HepG2 (cell line): Measurements from ENCODE around the gene CLCN2. TPM values are rescaled to one million over a fixed set of nuclear protein-coding genes. Genes with fewer than 3 reads are reported as not detected.
A peak's percentile ranks its signal among the peaks of the same experiment; 100 is the strongest.

ENCODE experiments used
- CENPX ChIP-seq: sonication (generic); formaldehyde crosslinking; IDR thresholded peaks from 2 replicates; pipeline ENCODE4 v1.9.0; 2021; ENCODE audit warnings: mild to moderate bottlenecking, missing genetic modification reagents, moderate library complexity
- FLYWCH1 ChIP-seq: sonication (generic); formaldehyde crosslinking; IDR thresholded peaks from 2 replicates; pipeline ENCODE4 v1.8.1; 2023; ENCODE audit warnings: mild to moderate bottlenecking, missing genetic modification reagents
- FOXP1 ChIP-seq, 2 experiments: fragments of 450-650 bp in 1 of 2; IDR thresholded peaks; 2 replicates each; pipeline ENCODE4 v1.6.1; 2017 to 2018; ENCODE audit warnings: antibody characterized with exemption in 1 of 2
- GATAD2A ChIP-seq: IDR thresholded peaks from 2 replicates; pipeline ENCODE4 v1.6.1; 2016
- HNRNPK ChIP-seq: fragments of 200-400 bp; formaldehyde crosslinking; IDR thresholded peaks from 2 replicates; pipeline ENCODE4 v1.6.1; 2018; ENCODE audit warnings: low read length, low read depth, moderate library complexity, mild to moderate bottlenecking; ENCODE audit not compliant: poor library complexity, severe bottlenecking
- JDP2 ChIP-seq: sonication (generic); formaldehyde crosslinking; IDR thresholded peaks from 2 replicates; pipeline ENCODE4 v1.8.1; 2022; ENCODE audit warnings: missing genetic modification reagents, borderline replicate concordance
- KLF13 ChIP-seq: sonication (generic); formaldehyde crosslinking; IDR thresholded peaks from 2 replicates; pipeline ENCODE4 v1.4.0; 2020; ENCODE audit warnings: mild to moderate bottlenecking, missing genetic modification reagents
- KMT2A ChIP-seq: sonication (generic); formaldehyde crosslinking; IDR thresholded peaks from 2 replicates; pipeline ENCODE4 v1.4.0; 2020; ENCODE audit warnings: missing genetic modification reagents
- MEF2D ChIP-seq: sonication (generic); formaldehyde crosslinking; IDR thresholded peaks from 2 replicates; pipeline ENCODE4 v1.5.1; 2020; ENCODE audit warnings: mild to moderate bottlenecking, missing genetic modification reagents
- NR2F6 ChIP-seq, 2 experiments: IDR thresholded peaks; 2 replicates each; pipeline ENCODE4 v1.6.1; 2016; ENCODE audit warnings: antibody characterized with exemption in 1 of 2, mild to moderate bottlenecking in 1 of 2
- PRPF4 ChIP-seq: fragments of 200-400 bp; formaldehyde crosslinking; IDR thresholded peaks from 2 replicates; pipeline ENCODE4 v1.6.1; 2016; ENCODE audit warnings: low read length, low read depth; ENCODE audit not compliant: poor library complexity, severe bottlenecking
- RBM39 ChIP-seq: fragments of 200-400 bp; formaldehyde crosslinking; IDR thresholded peaks from one replicate; pipeline ENCODE4 v1.6.1; 2018; ENCODE audit warnings: antibody characterized with exemption, mild to moderate bottlenecking, low read depth, low read length; ENCODE audit not compliant: poor library complexity, severe bottlenecking
- RFXAP ChIP-seq: sonication (generic); formaldehyde crosslinking; IDR thresholded peaks from 2 replicates; pipeline ENCODE4 v1.4.0; 2020; ENCODE audit warnings: missing genetic modification reagents, borderline replicate concordance
- SRY ChIP-seq: sonication (generic); formaldehyde crosslinking; IDR thresholded peaks from 2 replicates; pipeline ENCODE4 v1.8.0; 2022; ENCODE audit warnings: mild to moderate bottlenecking, missing genetic modification reagents
- TBL1XR1 ChIP-seq: fragments of 150-350 bp; IDR thresholded peaks from 2 replicates; pipeline ENCODE4 v1.6.1; 2014; ENCODE audit warnings: borderline replicate concordance, low read length; ENCODE audit not compliant: partially characterized antibody
- ZBTB20 ChIP-seq: sonication (generic); formaldehyde crosslinking; IDR thresholded peaks from 2 replicates; pipeline ENCODE4 v1.8.1; 2023; ENCODE audit warnings: missing genetic modification reagents, low read depth, mild to moderate bottlenecking, borderline replicate concordance
- ZFP36 ChIP-seq: fragments of 150-350 bp; IDR thresholded peaks from 2 replicates; pipeline ENCODE4 v1.6.1; 2018; ENCODE audit warnings: borderline replicate concordance, low read length, low read depth; ENCODE audit not compliant: partially characterized antibody
- ZMYM4 ChIP-seq: sonication (generic); formaldehyde crosslinking; IDR thresholded peaks from 2 replicates; pipeline ENCODE4 v1.8.1; 2023; ENCODE audit warnings: mild to moderate bottlenecking, missing genetic modification reagents
- ZNF235 ChIP-seq: sonication (generic); formaldehyde crosslinking; IDR thresholded peaks from 2 replicates; pipeline ENCODE4 v1.8.1; 2023; ENCODE audit warnings: mild to moderate bottlenecking, missing genetic modification reagents, borderline replicate concordance
- ZNF484 ChIP-seq: sonication (generic); formaldehyde crosslinking; IDR thresholded peaks from 2 replicates; pipeline ENCODE4 v1.5.1; 2020; ENCODE audit warnings: mild to moderate bottlenecking, low read depth, missing genetic modification reagents, borderline replicate concordance
- ZNF510 ChIP-seq: sonication (generic); formaldehyde crosslinking; IDR thresholded peaks from 2 replicates; pipeline ENCODE4 v1.4.0; 2020; ENCODE audit warnings: low read depth, mild to moderate bottlenecking, missing genetic modification reagents
- ZNF644 ChIP-seq: IDR thresholded peaks from 2 replicates; pipeline ENCODE4 v1.6.1; 2016; ENCODE audit warnings: low read depth
- ZNF768 ChIP-seq: sonication (generic); formaldehyde crosslinking; IDR thresholded peaks from 2 replicates; pipeline ENCODE4 v1.4.0; 2020; ENCODE audit warnings: missing genetic modification reagents
- ZNF780A ChIP-seq: sonication (generic); formaldehyde crosslinking; IDR thresholded peaks from 2 replicates; pipeline ENCODE4 v1.8.0; 2022; ENCODE audit warnings: mild to moderate bottlenecking, missing genetic modification reagents, moderate library complexity
- ZSCAN20 ChIP-seq: sonication (generic); formaldehyde crosslinking; IDR thresholded peaks from 2 replicates; pipeline ENCODE4 v1.4.0; 2020; ENCODE audit warnings: missing genetic modification reagents, mild to moderate bottlenecking, borderline replicate concordance
- polyA plus RNA-seq, 8 experiments: library from polyadenylated mRNA; depleted of rRNA in 3 of 8; stranded (reverse) in 7 of 8; unstranded in 1 of 8; fragments of >200 nt; fragmentation: Illumina TruSeq in 4 of 8; extraction: Trizol in 4 of 8; gene quantifications; 2 replicates each; pipeline versions ENCODE4 v1.2.1 to v1.2.3, GENCODE V29; 2011 to 2016; ENCODE audit warnings: low read depth in 4 of 8, missing spikeins in 1 of 8, mixed read lengths in 1 of 8; ENCODE audit not compliant: insufficient read depth in 1 of 8
- total RNA-seq, 5 experiments: library from RNA; depleted of rRNA; stranded (reverse); fragments of >200 nt; fragmentation: Illumina TruSeq; extraction: Trizol; gene quantifications; 2 replicates each; pipeline ENCODE4 v1.2.3, GENCODE V29; 2016; ENCODE audit warnings: low read depth in 1 of 5
- TF ChIP-seq, protein P1 (sequence below): sonication (generic); formaldehyde crosslinking; IDR thresholded peaks from 2 replicates; pipeline ENCODE4 v1.4.0; 2020; ENCODE audit warnings: mild to moderate bottlenecking, missing genetic modification reagents
- TF ChIP-seq, protein P2 (sequence below): sonication (generic); formaldehyde crosslinking; IDR thresholded peaks from 2 replicates; pipeline ENCODE4 v1.4.0; 2020; ENCODE audit warnings: missing genetic modification reagents

CLCN2 gene
- total and polyA plus RNA-seq, 2 of the 13 experiments (the other 11 are each of a cell fraction or from before 2014, with no cell fraction given), result 11.4 to 13.5 TPM

DNA sequence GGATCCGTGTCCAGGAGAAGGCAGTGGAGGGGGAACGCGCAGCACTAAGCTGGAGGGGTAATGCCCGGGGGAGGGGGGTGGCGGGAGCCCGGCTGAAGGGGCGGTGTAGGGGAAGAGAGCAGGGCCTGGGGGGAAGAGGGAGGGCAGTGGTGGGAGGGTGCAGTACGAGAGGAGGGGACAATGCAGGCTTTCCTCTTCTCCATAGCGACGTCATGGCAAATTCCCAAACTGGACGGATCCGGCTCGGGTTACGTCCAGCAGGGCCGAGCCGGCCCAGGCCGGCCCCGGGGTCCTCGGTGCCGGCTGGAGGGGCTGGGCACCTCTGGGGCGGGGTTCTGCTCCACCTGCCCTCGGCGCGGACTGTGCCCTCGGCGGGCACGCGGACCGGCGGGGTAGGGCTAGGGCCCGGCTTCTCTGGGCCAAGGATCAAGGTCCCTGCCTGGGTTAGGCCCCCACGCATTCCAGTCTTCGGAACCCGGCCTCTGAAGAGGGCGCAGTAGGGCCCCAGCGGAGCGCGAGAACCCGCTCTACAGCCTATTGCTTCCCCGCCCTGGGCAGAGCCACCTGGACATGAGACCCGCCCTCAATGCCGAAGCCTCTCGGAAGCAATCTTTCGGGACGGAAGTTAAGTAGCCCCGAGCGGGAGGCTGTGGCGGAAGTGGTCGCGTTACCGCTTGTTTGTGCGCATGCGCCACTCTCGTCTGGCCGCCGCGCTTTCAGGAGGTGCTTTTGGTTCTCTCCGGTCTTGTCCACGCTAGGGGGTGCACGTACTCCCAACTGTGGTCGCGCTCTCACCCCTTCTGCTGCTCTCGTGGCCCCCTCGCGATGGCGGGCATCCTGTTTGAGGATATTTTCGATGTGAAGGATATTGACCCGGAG is 1.5 kb upstream of the CLCN2 start (continued):
- TF ChIP-seq PRPF4, result no peak
- peak; percentile 84 for TF ChIP-seq KMT2A (CRISPR knock-in tag)
- TF ChIP-seq, protein P1, sequence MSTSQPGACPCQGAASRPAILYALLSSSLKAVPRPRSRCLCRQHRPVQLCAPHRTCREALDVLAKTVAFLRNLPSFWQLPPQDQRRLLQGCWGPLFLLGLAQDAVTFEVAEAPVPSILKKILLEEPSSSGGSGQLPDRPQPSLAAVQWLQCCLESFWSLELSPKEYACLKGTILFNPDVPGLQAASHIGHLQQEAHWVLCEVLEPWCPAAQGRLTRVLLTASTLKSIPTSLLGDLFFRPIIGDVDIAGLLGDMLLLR, result peak; percentile 80
- TF ChIP-seq ZBTB20 (CRISPR knock-in tag), result peak; percentile 30; the same call in 1 of the 2 replicates
- no peak for TF ChIP-seq FOXP1 (IDR thresholded peaks at IDR 0.05)
- TF ChIP-seq FOXP1 (CRISPR knock-in tag; IDR thresholded peaks at IDR 0.05), result no peak
- no peak for TF ChIP-seq CENPX
- TF ChIP-seq ZNF768 (CRISPR knock-in tag), result peak; percentile 45; the same call in 1 of the 2 replicates
- TF ChIP-seq ZNF510 (CRISPR knock-in tag), result peak; percentile 90
- TF ChIP-seq ZNF484 (CRISPR knock-in tag), result no peak
- no peak for TF ChIP-seq RBM39
- TF ChIP-seq GATAD2A (CRISPR knock-in tag), result 0 out of 2 replicates have a peak, but pooled peaks have one; percentile 35
- no peak for TF ChIP-seq KLF13
- no peak for TF ChIP-seq ZNF235 (CRISPR knock-in tag)
- TF ChIP-seq RFXAP, result peak; percentile 62; the same call in 1 of the 2 replicates
- TF ChIP-seq, protein P2, sequence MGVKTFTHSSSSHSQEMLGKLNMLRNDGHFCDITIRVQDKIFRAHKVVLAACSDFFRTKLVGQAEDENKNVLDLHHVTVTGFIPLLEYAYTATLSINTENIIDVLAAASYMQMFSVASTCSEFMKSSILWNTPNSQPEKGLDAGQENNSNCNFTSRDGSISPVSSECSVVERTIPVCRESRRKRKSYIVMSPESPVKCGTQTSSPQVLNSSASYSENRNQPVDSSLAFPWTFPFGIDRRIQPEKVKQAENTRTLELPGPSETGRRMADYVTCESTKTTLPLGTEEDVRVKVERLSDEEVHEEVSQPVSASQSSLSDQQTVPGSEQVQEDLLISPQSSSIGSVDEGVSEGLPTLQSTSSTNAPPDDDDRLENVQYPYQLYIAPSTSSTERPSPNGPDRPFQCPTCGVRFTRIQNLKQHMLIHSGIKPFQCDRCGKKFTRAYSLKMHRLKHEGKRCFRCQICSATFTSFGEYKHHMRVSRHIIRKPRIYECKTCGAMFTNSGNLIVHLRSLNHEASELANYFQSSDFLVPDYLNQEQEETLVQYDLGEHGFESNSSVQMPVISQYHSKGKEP (CRISPR knock-in tag), result no peak
- TF ChIP-seq ZSCAN20 (CRISPR knock-in tag), result no peak; the same call in 1 of the 2 replicates
- TF ChIP-seq ZNF644, result no peak
- TF ChIP-seq HNRNPK, result peak; percentile 57
- no peak for TF ChIP-seq ZFP36
- TF ChIP-seq ZNF780A (CRISPR knock-in tag), result no peak
- TF ChIP-seq SRY (CRISPR knock-in tag), result 0 out of 2 replicates have a peak, but pooled peaks have one; percentile 49
- peak; percentile 66 for TF ChIP-seq MEF2D (CRISPR knock-in tag)
- TF ChIP-seq ZMYM4 (CRISPR knock-in tag), result peak; percentile 78
- 0 out of 2 replicates have a peak, but pooled peaks have one; percentile 24 for TF ChIP-seq NR2F6 (IDR thresholded peaks at IDR 0.05)
- peak; percentile 50; the same call in 1 of the 2 replicates for TF ChIP-seq NR2F6 (CRISPR knock-in tag; IDR thresholded peaks at IDR 0.05)
- no peak for TF ChIP-seq TBL1XR1
- TF ChIP-seq FLYWCH1 (CRISPR knock-in tag), result 0 out of 2 replicates have a peak, but pooled peaks have one; percentile 21
- TF ChIP-seq JDP2 (CRISPR knock-in tag), result no peak
